T47D (cell line): ENCODE data around the gene TMEM217.

ENCODE experiments used
- DNase-seq, 2 experiments: peaks; one replicate each; pipeline versions ENCODE4 v3.0.0 to v3.0.0-alpha.2; 2011 to 2012; ENCODE audit warnings: low read depth in 1 of 2, low spot score in 1 of 2
- JUND ChIP-seq: IDR thresholded peaks from 2 replicates; pipeline ENCODE4 v1.6.1; 2012; ENCODE audit warnings: low read depth
- in situ Hi-C: cut with HindIII; loops from 2 replicates; pipeline ENCODE4 v1.10.0; 2016; ENCODE audit warnings: low sequenced_read_pairs, low pct_unique_long_range_greater_than_20kb

The TMEM217 gene

DNA sequence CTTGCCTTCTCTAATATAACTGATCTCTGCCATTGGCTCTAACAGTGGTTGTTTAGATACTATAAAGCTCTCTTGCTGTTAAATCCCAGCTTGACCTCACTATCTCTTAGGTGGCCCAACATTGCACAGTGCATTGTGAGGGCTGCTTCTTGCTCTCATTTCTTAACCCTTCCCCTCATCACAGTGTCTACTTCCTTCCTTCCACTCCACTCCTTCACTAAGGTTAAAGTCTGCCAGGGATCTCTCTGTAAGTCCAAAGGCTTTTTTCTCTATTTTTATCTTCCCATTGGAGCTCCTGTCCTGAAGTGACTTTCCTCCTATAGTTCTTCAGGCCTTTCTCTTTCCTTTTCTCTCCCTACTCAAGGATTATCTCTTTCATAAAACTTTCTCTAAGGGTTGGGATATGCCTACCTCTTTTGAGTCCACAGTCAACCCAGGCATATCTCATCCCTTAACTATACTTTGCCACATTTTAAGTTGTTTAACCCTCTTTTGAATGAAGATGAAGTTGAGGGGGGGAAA, 4.4 kb downstream of the TMEM217 start:
- TF ChIP-seq JUND = no peak
- no peak for DNase-seq
- in situ Hi-C loops = no loop called here

DNA sequence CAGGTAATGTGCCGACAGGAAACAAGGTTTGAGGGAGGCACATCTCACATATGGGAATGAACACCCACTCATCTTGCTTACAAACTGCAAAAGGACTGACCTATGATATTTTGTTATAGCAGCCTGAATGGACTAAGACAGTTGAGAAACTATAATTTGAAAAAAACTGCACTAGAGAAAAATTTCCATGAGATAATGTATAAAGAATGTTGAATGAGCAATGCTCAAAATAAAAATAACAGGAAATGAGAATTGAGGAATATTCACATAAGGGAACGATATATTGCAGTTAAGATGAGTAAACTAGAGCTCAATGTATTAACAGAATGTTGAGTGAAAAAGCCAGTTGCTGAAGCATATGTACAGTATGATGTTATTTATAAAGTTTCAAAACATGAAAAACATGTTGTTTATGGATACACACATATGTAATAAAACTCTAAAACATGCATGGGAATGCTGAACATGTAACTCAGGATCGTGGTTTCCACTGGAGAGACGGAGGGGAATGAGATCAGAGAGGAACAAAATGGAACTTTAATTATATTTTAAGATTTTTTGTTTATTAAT, 6.6 kb downstream of the TMEM217 start:
- in situ Hi-C loops = no loop called here
- no peak for TF ChIP-seq JUND
- DNase-seq = no peak

DNA sequence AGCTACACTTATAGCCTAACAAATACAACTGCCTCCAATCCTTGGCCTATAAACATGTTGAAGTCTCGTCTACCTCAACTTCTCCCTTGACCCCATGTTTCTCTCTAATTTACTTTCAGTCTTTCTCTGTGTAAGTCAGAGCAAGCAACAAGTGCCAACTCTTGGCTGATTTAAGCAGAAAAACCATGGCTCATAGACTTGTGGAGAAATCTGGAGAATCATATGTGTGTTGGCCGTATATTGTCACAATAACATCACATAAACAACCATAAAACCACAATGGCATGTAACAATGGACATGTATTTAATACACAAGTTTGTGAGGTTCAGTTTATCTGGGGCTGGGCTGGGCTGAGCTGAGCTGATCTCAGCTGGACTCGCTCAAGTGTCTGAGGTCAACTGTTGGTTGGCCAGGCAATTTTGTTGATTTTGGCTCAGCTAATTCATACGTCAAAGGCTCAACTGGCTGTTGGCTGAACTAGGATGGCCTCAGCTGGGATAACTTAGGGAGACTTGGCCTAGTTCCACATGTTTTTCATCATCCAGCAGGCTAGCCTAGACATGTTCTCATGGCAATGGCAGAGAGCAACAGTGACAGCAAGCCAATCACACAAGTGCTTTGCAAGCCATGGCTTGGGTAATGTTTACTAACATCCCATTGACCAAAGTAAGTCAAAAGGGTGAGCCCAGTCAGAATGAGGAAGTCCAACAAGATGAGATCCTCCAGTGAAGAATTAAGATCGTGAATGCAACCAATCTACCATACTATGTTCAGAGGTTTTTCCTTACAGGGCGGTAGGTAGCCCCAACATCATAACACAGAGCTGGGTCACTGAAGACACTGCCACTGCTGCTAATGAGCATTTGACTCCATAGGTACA, 13.3 kb downstream of the TMEM217 start:
- in situ Hi-C loops = no loop called here
- peak in 1 of 2 experiments; percentile 97 for DNase-seq
- no peak for TF ChIP-seq JUND

DNA sequence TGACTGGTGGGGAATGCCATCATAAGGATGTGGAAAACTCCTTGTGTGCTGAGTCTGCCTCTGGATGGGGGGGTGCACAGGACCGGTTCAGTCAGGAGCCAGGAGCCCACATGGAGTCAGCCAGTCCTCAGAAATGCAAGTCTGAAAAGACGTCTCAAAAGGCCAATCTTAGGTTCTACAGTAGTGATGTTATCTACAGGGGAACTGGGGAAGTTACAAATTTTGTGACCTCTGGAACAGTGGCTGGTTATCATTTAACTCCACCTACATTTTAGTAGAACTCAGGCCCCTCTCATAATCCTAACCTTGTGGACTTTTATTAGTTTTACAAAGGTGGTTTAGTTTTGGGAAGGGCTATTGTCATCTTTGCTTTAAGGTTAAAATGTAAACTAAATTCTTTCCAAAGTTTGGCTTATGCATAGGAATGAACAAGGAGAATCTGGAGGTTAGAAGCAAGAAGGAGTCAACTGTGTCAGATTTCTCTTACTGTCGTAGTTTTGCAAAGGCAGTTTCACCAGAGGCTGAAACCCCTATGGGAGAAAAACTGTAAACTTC, 14.1 kb downstream of the TMEM217 start:
- no peak for TF ChIP-seq JUND
- DNase-seq = no peak
- in situ Hi-C loops = no loop called here

DNA sequence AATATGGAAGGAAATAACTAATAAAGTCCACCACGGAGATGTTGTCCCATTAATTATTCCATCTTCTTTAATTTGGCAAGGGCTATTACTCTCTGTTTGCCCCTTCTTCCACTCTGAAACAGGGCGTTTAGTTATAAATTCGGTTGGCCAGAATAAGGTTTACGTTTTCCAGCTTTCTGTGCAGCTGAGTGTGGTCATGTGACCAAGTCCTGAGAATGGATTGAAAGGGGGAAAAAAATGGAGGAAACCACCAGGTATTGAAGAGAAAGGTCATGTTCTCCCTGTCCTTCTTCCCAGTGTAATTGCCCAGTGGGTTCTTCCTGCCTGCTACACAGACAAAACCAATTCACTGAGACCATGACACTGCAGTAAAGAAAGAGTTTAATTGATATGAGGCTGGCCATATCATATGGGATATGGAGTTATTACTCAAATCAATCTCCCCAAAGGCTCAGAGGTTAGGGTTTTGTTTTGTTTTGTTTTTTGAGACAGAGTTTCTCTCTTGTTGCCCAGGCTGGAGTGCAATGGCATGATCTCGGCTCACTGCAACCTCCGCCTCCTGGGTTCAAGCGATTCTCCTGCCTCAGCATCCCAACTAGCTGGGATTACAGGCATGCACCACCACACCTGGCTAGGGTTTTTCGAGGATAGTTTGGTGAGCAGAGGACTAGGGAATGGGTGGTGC, 14.7 kb downstream of the TMEM217 start:
- in situ Hi-C loops = no loop called here
- TF ChIP-seq JUND = no peak
- no peak for DNase-seq

DNA sequence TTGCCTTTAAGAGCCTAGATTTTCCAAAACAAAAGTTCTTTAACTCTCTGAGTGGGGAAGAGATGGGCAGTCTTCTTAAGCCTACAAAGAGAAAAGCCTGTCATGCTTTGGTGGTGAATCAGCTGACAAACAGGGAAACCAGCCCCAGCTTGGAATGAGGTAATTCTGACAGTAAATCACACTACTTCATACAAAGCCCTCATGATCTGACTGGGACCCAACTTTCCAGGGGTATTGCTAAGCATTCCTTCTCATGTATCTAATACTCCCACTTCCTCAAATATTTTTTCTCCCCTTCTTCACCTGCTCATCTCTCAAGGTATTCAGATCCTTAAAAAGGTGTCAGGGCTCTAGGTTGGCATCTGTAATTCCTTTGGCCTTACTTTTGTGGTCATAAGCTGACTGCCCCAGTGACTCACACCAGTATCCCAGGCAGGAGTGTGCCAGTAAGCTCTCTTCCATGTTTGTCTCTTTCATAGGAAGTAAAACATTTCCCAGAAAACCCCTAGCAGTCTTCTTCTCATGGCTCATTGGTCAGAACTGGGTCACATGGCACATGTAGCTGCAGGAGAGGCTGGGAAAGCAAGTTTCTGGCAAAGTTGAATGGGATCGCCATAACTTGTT, 15.4 kb downstream of the TMEM217 start:
- no peak for TF ChIP-seq JUND
- peak in 1 of 2 experiments; percentile 54 for DNase-seq
- in situ Hi-C loops = no loop called here

DNA sequence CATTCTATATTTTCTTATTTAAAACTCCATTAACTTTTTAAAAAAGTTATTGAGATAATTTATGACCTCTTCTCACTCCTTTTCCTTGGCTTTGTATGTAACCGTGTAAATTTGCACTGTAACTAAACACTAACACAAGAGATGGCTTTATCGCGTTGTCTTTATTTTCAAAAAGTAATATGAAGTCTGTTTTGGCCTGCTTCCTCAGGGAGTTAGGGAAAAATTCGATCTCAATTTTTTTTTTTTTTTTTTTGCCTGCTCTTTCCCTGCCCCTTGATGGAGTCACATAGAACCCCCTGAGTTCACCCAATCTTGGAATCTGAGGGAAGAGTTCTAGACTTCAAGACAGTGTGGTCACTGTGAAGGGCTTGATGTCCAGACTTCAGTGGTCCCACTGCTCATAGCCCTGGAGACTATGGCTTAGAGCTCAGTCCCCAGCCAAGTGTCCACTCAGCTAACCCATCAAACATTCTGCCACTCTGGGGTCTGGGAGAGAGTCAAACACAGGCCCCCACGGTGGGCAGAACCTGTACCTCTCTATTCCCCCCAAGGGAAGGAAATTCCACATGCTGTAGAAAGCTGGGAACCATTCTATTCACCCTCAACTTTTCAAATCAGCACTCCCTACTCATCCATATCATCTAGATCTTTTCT, 16.0 kb downstream of the TMEM217 start:
- TF ChIP-seq JUND = no peak
- in situ Hi-C loops = no loop called here
- no peak for DNase-seq

DNA sequence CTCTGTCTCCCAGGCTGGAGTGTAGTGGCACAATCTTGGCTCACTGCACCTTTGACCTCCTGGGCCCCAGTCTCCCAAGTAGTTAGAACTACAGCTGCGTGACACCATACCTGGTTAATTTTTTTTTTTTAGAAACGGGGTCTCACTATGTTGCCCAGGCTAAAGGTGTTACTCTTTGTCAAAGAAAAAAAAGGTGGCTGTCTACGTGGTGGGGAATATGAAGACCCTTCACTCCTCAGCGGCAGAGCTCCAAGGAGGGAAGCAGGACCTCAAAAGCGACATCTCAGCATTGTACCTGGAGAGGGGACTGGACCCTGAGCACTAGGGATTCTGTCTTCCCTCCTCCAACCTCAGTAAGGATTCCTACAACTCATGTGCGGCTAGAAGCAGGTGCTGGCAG, 16.8 kb downstream of the TMEM217 start:
- in situ Hi-C loops = no loop called here
- no peak for DNase-seq
- no peak for TF ChIP-seq JUND

DNA sequence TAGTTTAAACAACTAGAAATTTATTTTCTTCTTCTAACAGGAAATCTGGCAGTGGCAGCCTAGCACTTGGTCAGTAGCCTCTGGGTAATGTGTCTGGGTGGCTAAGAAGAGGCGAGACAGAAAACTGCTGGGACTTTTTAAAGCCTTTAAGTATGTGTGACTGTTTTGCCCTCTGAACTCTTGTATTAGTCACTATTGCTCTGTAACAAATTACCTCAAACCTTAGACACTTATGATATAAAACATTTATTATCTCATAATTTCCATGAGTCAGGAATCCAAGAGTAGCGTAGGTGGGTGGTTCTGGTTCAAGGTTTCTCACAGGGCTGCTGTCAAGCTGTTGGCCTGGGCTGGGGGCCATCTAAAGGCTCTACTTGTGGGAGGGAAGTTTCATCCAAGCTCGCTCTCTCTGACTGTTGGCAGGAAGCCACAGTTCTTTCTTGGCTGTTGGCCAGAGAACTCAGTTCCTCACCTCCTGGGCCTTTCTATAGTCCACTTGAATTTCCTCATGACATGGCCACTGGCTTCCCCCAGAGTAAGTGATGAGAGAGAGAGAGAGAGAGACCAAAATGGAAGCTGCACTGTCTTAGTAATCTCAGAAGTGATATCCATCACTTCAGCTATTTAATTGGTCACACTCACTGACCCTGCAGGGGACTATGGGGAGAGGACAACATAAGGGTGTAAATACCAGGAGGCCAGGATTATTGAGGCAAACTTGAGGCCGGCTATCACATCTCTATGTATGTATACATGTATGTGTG, 17.8 kb downstream of the TMEM217 start:
- DNase-seq = peak in 1 of 2 experiments; percentile 38

DNA sequence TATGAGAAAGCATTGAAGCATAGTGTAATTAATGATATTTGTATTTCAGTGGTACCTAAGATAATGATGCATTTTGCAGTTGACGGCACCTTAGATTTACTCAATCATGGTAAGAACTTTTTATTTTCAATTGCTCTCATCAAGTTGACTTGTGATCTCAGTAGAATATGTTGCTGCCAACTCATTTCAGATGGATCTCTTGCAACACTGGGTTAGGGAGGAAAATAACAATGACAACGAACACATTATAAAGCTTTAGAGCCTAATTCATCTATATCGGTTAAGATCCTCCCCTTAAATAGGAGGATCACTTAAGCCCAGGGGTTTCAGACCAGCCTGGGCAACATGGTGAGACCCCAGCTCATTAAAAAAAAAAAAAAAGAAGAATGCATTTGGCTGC, 18.4 kb downstream of the TMEM217 start:
- DNase-seq = no peak
- TF ChIP-seq JUND = no peak

More for the DNA sequence above, 17.8 kb downstream of the TMEM217 start:
- in situ Hi-C loops = no loop called here
- TF ChIP-seq JUND = no peak

DNA sequence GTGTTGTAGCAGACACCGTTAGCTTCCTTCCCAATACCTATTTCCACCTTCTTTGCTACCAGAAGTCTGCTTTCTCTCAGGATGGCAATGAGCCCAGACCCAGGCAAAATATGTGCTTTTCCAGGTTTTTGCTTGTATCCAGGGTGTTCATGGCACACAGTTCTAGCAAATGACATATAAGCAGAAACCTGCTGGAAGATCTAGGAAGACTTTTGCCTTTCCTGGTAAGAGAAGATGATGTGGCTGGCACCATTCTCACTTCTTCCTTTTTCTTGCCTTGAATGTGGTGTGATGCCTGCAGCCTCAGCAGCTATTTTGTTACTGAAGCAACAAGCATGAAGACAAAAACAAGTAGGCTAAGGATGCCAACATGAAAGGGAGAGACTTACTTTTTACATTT, 19.6 kb downstream of the TMEM217 start:
- no peak for DNase-seq
- TF ChIP-seq JUND = no peak
- in situ Hi-C loops = no loop called here

More for the DNA sequence above, 18.4 kb downstream of the TMEM217 start:
- in situ Hi-C loops = no loop called here
